OCI-LY3 (cell line): ENCODE results near the gene CD200.
A peak's percentile ranks its signal among the peaks of the same experiment; 100 is the strongest.

ENCODE experiments used
- H2AFZ ChIP-seq: fragments of 200-600, 300-600 bp; shearing (Covaris generic); 2 replicates; pipeline ENCODE4 v1.6.0; 2014; ENCODE audit warnings: antibody characterized with exemption, low read depth, low read length
- H3K27ac ChIP-seq: fragments of 200-600, 300-600 bp; sonication (generic); 2 replicates; pipeline ENCODE4 v1.5.1; 2014; ENCODE audit warnings: mild to moderate bottlenecking, low read length, moderate library complexity, mixed read lengths
- H3K27me3 ChIP-seq: fragments of 200-600, 300-600 bp; sonication (generic); 2 replicates; pipeline ENCODE4 v1.6.1; 2014; ENCODE audit warnings: low read depth, low read length, mixed read lengths
- H3K36me3 ChIP-seq: fragments of 200-600, 300-600 bp; sonication (generic); replicated peaks from 2 replicates; pipeline ENCODE3; 2014; ENCODE audit warnings: low read depth, low read length, mixed read lengths
- H3K4me1 ChIP-seq: fragments of 300-600, 200-600 bp; sonication (generic); 2 replicates; pipeline ENCODE4 v1.6.1; 2014; ENCODE audit warnings: low read length, mixed read lengths
- H3K4me2 ChIP-seq: fragments of 200-600, 300-600 bp; sonication (generic); 2 replicates; pipeline ENCODE4 v1.6.1; 2014; ENCODE audit warnings: low read length, mixed read lengths
- H3K4me3 ChIP-seq: fragments of 300-600, 200-600 bp; sonication (generic); 2 replicates; pipeline ENCODE4 v1.5.1; 2014; ENCODE audit warnings: antibody characterized with exemption, mild to moderate bottlenecking, low read length, moderate library complexity
- H3K79me2 ChIP-seq: fragments of 300-600, 200-600 bp; shearing (Covaris generic); 2 replicates; pipeline ENCODE4 v1.6.1; 2014; ENCODE audit warnings: mild to moderate bottlenecking, low read length, mixed read lengths
- H3K9ac ChIP-seq: fragments of 300-600, 200-600 bp; shearing (Covaris generic); 2 replicates; pipeline ENCODE4 v1.6.0; 2014; ENCODE audit warnings: mild to moderate bottlenecking, low read length, moderate library complexity
- H3K9me3 ChIP-seq: fragments of 200-600, 300-600 bp; shearing (Covaris generic); 2 replicates; pipeline ENCODE4 v1.6.1; 2014; ENCODE audit warnings: low read length, mixed read lengths; ENCODE audit not compliant: insufficient read depth
- H4K20me1 ChIP-seq: fragments of 200-600, 300-600 bp; sonication (generic); 2 replicates; pipeline ENCODE4 v1.6.1; 2016; ENCODE audit warnings: low read length, mixed read lengths; ENCODE audit not compliant: insufficient read depth
- CTCF ChIP-seq: fragments of 200-600, 300-600 bp; sonication (generic); IDR thresholded peaks from 2 replicates; pipeline ENCODE4 v1.5.1; 2014; ENCODE audit warnings: antibody characterized with exemption, low read length, low read depth
- EZH2phosphoT487 ChIP-seq: fragments of 200-600 bp; shearing (Covaris generic); IDR thresholded peaks from 2 replicates; pipeline ENCODE4 v1.6.1; 2018; ENCODE audit warnings: antibody characterized with exemption, mixed run types, low read depth

CD200 gene

GRCh38 chr3:112353365-112353764 lies 20.4 kb downstream of the CD200 start:
- Histone ChIP-seq H3K36me3 (no peaks in the 10 kb centered on the region), H3K27me3 (no peaks in the 10 kb centered on the region), H3K27ac (no peak overlapping the region), H3K9ac (no peak overlapping the region), H4K20me1 (no peaks in the 10 kb centered on the region), H3K4me3 (no peak overlapping the region), H3K9me3 (no peaks in the 10 kb centered on the region), H3K4me1 (peaks cover 2% of the 10 kb centered on the region; the same call in 1 of the 2 replicates), H3K79me2 (no peaks in the 10 kb centered on the region), H3K4me2 (no peak overlapping the region), H2AFZ (no peak overlapping the region)
- TF ChIP-seq CTCF (no peak), EZH2phosphoT487 (no peak)

- Histone ChIP-seq H4K20me1 (no peaks in the 10 kb centered on the region), H3K4me3 (no peak overlapping the region), H3K36me3 (no peaks in the 10 kb centered on the region), H3K27ac (no peak overlapping the region), H3K79me2 (no peaks in the 10 kb centered on the region), H3K9me3 (no peaks in the 10 kb centered on the region), H2AFZ (no peak overlapping the region), H3K4me1 (peaks cover 5% of the 10 kb centered on the region; the same call in 1 of the 2 replicates), H3K4me2 (no peak overlapping the region), H3K9ac (no peak overlapping the region), H3K27me3 (no peaks in the 10 kb centered on the region)
- no peak for TF ChIP-seq EZH2phosphoT487
- TF ChIP-seq CTCF, result no peak
Measured at GRCh38 chr3:112354642-112355306, 21.8 kb downstream of the CD200 start.

- Histone ChIP-seq H3K9me3 (no peaks in the 10 kb centered on the region), H3K9ac (no peak overlapping the region), H3K4me3 (no peak overlapping the region), H3K4me2 (no peak overlapping the region), H4K20me1 (no peaks in the 10 kb centered on the region), H2AFZ (no peak overlapping the region), H3K27ac (no peak overlapping the region), H3K4me1 (peaks cover 5% of the 10 kb centered on the region; the same call in 1 of the 2 replicates), H3K36me3 (no peaks in the 10 kb centered on the region), H3K27me3 (no peaks in the 10 kb centered on the region), H3K79me2 (no peaks in the 10 kb centered on the region)
- no peak for TF ChIP-seq EZH2phosphoT487
- TF ChIP-seq CTCF, result no peak
Measured at GRCh38 chr3:112355307-112355687, 22.3 kb downstream of the CD200 start.

GRCh38 chr3:112357930-112358780 lies 25.2 kb downstream of the CD200 start:
- Histone ChIP-seq H3K36me3 (no peaks in the 10 kb centered on the region), H3K9ac (no peak overlapping the region), H3K9me3 (no peaks in the 10 kb centered on the region), H3K4me3 (0 out of 2 replicates have a peak overlapping the region, but pooled peaks have one; percentile 3), H3K79me2 (no peaks in the 10 kb centered on the region), H2AFZ (peak overlapping the region; percentile 60; the same call in 1 of the 2 replicates), H4K20me1 (no peaks in the 10 kb centered on the region), H3K4me1 (peaks cover 5% of the 10 kb centered on the region; the same call in 1 of the 2 replicates), H3K27me3 (no peaks in the 10 kb centered on the region), H3K4me2 (peak overlapping the region; percentile 28), H3K27ac (no peak overlapping the region)
- TF ChIP-seq CTCF, result no peak
- no peak for TF ChIP-seq EZH2phosphoT487
